Large intestine (tissue), 3 donors: ENCODE data around the gene DAD1. TPM values are rescaled to one million over a fixed set of nuclear protein-coding genes. Genes with fewer than 3 reads are reported as not detected.

ENCODE experiments used
- DNase-seq, 2 donors: peaks; one replicate each; pipeline versions ENCODE4 v3.0.0 to v3.0.0-alpha.2; 2013
- H3K27ac ChIP-seq: one replicate; pipeline ENCODE4 v1.5.1; 2013; ENCODE audit warnings: low read length
- H3K27me3 ChIP-seq: 2 replicates; pipeline ENCODE4 v1.6.1; 2013; ENCODE audit warnings: low read length; ENCODE audit not compliant: control insufficient read depth, insufficient read depth
- H3K36me3 ChIP-seq: 2 replicates; pipeline ENCODE4 v1.6.1; 2013; ENCODE audit warnings: low read length; ENCODE audit not compliant: control insufficient read depth, insufficient read depth
- H3K4me1 ChIP-seq: one replicate; pipeline ENCODE4 v1.6.1; 2013; ENCODE audit warnings: low read length; ENCODE audit not compliant: control insufficient read depth, insufficient read depth
- H3K4me3 ChIP-seq: one replicate; pipeline ENCODE4 v1.5.1; 2013; ENCODE audit warnings: low read length
- H3K9me3 ChIP-seq: one replicate; pipeline ENCODE4 v1.6.1; 2013; ENCODE audit warnings: mild to moderate bottlenecking, low read depth, low read length, moderate library complexity; ENCODE audit not compliant: control insufficient read depth
- WGBS: methylation state at CpG from one replicate; pipeline ENCODE4 v1.1.5; 2013; ENCODE audit warnings: low lambda C conversion rate; ENCODE audit not compliant: insufficient coverage; 5-methylcytosine and 5-hydroxymethylcytosine counted together
- polyA plus RNA-seq: library from polyadenylated mRNA; unstranded; fragments of 120-200 nt; gene quantifications from one replicate; pipeline ENCODE4 v1.2.1, GENCODE V29; 2013

The DAD1 gene
- polyA plus RNA-seq, 1 donor, result 206 TPM

GRCh38 chr14:22600027-22600426 lies 11.0 kb upstream of the DAD1 start:
- H3K27ac ChIP-seq, result no peak overlapping the region
- peaks cover 11% of the 10 kb centered on the region for H3K4me1 ChIP-seq
- peaks cover 34% of the 10 kb centered on the region for H3K36me3 ChIP-seq
- no peaks in the 10 kb centered on the region for H3K9me3 ChIP-seq
- DNase-seq, result no peak
- H3K27me3 ChIP-seq, result no peaks in the 10 kb centered on the region
- H3K4me3 ChIP-seq, result no peak overlapping the region

GRCh38 chr14:22599349-22599748 lies 10.3 kb upstream of the DAD1 start:
- no peak for DNase-seq
- no peaks in the 10 kb centered on the region for H3K9me3 ChIP-seq
- H3K4me1 ChIP-seq, result peaks cover 11% of the 10 kb centered on the region
- H3K36me3 ChIP-seq, result peaks cover 27% of the 10 kb centered on the region
- peak overlapping the region; percentile 97 for H3K27ac ChIP-seq
- WGBS, result no CpG with 5 or more reads among the region's 3 CpGs
- H3K4me3 ChIP-seq, result peak overlapping the region; percentile 91
- no peaks in the 10 kb centered on the region for H3K27me3 ChIP-seq

GRCh38 chr14:22598896-22599244 lies 9.8 kb upstream of the DAD1 start:
- DNase-seq, result peak; percentile 68 to 84
- Histone ChIP-seq H3K9me3 (no peaks in the 10 kb centered on the region), H3K27me3 (no peaks in the 10 kb centered on the region), H3K36me3 (peaks cover 25% of the 10 kb centered on the region), H3K4me1 (peaks cover 11% of the 10 kb centered on the region), H3K27ac (peak overlapping the region; percentile 97), H3K4me3 (peak overlapping the region; percentile 91)
- WGBS, result no CpG with 5 or more reads among the region's 5 CpGs

GRCh38 chr14:22598099-22598895 lies 9.3 kb upstream of the DAD1 start, which contains the start of gene ABHD4:
TSS of gene ABHD4 (plus strand) at chr14:22598300. CDS start at chr14:22598307, 7 bp downstream.
- Histone ChIP-seq H3K36me3 (peaks cover 20% of the 10 kb centered on the region), H3K27ac (peak within 1 kb of the TSS; percentile 97), H3K27me3 (no peaks in the 10 kb centered on the region), H3K4me3 (peak within 1 kb of the TSS; percentile 91), H3K9me3 (no peaks in the 10 kb centered on the region), H3K4me1 (peaks cover 11% of the 10 kb centered on the region)
- WGBS, result no CpG with 5 or more reads among the region's 49 CpGs
- peak; percentile 71 to 87 for DNase-seq

- Histone ChIP-seq H3K4me1 (peaks cover 11% of the 10 kb centered on the region), H3K36me3 (peaks cover 14% of the 10 kb centered on the region), H3K27me3 (no peaks in the 10 kb centered on the region), H3K4me3 (peak overlapping the region; percentile 91), H3K27ac (peak overlapping the region; percentile 97), H3K9me3 (no peaks in the 10 kb centered on the region)
- WGBS, result 80% methylated on average over 1 of the region's 9 CpGs
- DNase-seq, result no peak
Observed at GRCh38 chr14:22597771-22598098, 8.7 kb upstream of the DAD1 start.

- no peaks in the 10 kb centered on the region for H3K9me3 ChIP-seq
- H3K4me3 ChIP-seq, result no peak overlapping the region
- DNase-seq, result no peak
- no peaks in the 10 kb centered on the region for H3K27me3 ChIP-seq
- peaks cover 11% of the 10 kb centered on the region for H3K4me1 ChIP-seq
- no peak overlapping the region for H3K27ac ChIP-seq
- WGBS, result no CpG with 5 or more reads among the region's 6 CpGs
- H3K36me3 ChIP-seq, result peaks cover 9% of the 10 kb centered on the region
Observed at GRCh38 chr14:22597265-22597664, 8.2 kb upstream of the DAD1 start.

GRCh38 chr14:22596354-22596879 lies 7.4 kb upstream of the DAD1 start:
- H3K27ac ChIP-seq, result no peak overlapping the region
- H3K36me3 ChIP-seq, result peaks cover under 1% of the 10 kb centered on the region
- no peaks in the 10 kb centered on the region for H3K9me3 ChIP-seq
- no peak overlapping the region for H3K4me3 ChIP-seq
- no peak for DNase-seq
- H3K4me1 ChIP-seq, result peaks cover 11% of the 10 kb centered on the region
- no CpG with 5 or more reads among the region's 3 CpGs for WGBS
- no peaks in the 10 kb centered on the region for H3K27me3 ChIP-seq

GRCh38 chr14:22594156-22594716 lies 5.2 kb upstream of the DAD1 start:
- H3K36me3 ChIP-seq, result no peaks in the 10 kb centered on the region
- peaks cover 9% of the 10 kb centered on the region for H3K4me1 ChIP-seq
- DNase-seq, result no peak
- H3K27ac ChIP-seq, result no peak overlapping the region
- no peak overlapping the region for H3K4me3 ChIP-seq
- no peaks in the 10 kb centered on the region for H3K27me3 ChIP-seq
- WGBS, result no CpG with 5 or more reads among the region's 4 CpGs
- no peaks in the 10 kb centered on the region for H3K9me3 ChIP-seq

GRCh38 chr14:22593601-22594000 lies 4.6 kb upstream of the DAD1 start:
- Histone ChIP-seq H3K27me3 (no peaks in the 10 kb centered on the region), H3K27ac (no peak overlapping the region), H3K36me3 (no peaks in the 10 kb centered on the region), H3K4me1 (peaks cover 8% of the 10 kb centered on the region), H3K9me3 (no peaks in the 10 kb centered on the region), H3K4me3 (no peak overlapping the region)
- no CpG with 5 or more reads among the region's 2 CpGs for WGBS
- no peak for DNase-seq

GRCh38 chr14:22593189-22593588 lies 4.2 kb upstream of the DAD1 start:
- H3K4me1 ChIP-seq, result peaks cover 8% of the 10 kb centered on the region
- no CpG with 5 or more reads among the region's 3 CpGs for WGBS
- no peaks in the 10 kb centered on the region for H3K9me3 ChIP-seq
- DNase-seq, result no peak
- no peaks in the 10 kb centered on the region for H3K36me3 ChIP-seq
- H3K27ac ChIP-seq, result no peak overlapping the region
- H3K4me3 ChIP-seq, result no peak overlapping the region
- no peaks in the 10 kb centered on the region for H3K27me3 ChIP-seq
